HT1080 (cell line): Measurements from ENCODE around the gene PACSIN3. TPM values are rescaled to one million over a fixed set of nuclear protein-coding genes. Genes with fewer than 3 reads are reported as not detected.
A peak's percentile ranks its signal among the peaks of the same experiment; 100 is the strongest.
"Not testable (repeated sequence)": the region's sequence is repeated elsewhere in the genome, so short reads cannot be mapped to it uniquely, and the experiment has no call there.

Source experiments
- DNase-seq: peaks from one replicate; pipeline ENCODE4 v3.0.0-alpha.2; 2015; ENCODE audit warnings: low read depth
- total RNA-seq: library from RNA; depleted of rRNA; stranded (reverse); fragments of >200 nt; shearing (Covaris generic); gene quantifications from 2 replicates; pipeline ENCODE4 v1.2.3, GENCODE V29; 2014

PACSIN3 gene
- total RNA-seq, 1 experiment from 2014 or later = 57.4 TPM

DNA sequence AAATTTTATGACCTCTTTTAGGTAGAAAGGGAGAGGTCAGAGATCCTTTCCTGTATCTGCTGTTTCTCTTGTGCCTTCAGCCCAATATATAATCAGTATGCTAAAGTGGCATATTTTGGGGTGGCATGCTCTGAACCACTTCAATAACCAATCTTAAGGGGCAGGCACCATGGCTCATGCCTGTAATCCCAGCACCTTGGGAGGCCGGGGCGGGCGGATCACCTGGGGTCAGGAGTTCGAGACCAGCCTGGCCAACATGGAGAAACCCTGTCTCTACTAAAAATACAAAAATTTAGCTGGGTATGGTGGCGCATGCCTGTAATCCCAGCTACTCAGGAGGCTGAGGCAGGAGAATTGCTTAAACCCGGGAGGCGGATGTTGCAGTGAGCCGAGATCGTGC, 11.9 kb upstream of the PACSIN3 start:
- DNase-seq = not testable (repeated sequence)

DNA sequence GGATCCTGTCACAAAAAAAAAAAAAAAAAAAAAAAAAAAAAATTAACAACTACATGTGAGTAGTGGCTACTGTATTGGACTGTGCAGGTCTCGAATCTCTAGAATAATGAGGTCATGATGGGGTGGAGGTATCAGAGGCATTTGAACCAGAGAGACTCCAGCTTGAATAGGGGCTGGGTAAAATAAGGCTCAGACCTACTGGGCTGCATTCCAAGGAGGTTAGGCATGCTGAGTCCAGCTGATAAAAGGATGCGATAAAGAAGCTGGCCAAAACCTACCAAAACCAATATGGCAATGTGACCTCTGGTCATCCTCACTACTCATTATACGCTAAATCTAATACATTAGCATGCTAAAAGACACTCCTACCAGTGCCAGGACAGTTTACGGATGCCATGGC, 5.9 kb upstream of the PACSIN3 start:
- DNase-seq = no peak

DNA sequence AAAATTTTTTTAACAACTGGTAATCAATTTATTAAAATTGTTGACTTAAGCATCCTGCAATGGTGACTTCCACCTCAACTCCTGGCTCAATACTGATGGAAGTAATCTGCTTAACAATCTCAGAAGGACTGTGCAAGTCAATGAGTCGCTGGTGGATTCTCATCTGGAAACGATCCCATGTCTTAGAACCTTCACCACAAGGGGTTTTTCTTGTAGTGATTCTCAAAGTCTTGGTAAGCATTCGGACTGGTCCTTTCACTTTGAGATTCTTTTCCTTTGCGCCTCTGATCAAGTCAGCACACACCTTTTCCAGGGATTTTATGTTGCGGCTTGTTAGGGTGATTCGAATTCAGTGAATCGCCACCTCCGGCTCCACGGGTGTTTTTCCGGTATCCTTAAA, 4.9 kb upstream of the PACSIN3 start:
- peak; percentile 40 for DNase-seq

GRCh38 chr11:47189100-47189834, 3.0 kb upstream of the PACSIN3 start:
- DNase-seq = peak; percentile 64

DNA sequence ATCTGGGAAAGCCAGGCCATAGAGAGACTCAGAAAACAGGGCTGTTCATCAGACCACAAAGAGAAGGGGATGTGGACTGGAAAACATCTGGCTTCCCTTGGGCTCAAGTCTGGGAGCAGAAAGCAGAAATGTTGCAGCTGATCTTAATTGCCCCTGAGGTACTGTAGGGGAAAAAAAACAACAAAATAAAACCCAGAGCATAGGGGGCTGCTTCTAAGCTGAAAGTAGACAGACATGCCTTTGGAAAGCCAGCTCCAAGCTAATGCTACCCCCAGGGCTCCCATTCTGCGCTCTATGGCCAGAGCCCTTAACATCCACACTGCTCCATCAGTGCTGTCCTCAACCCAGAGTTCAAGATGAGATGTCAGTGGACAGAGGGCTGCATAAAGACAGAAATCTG, 2.0 kb upstream of the PACSIN3 start:
- no peak for DNase-seq

DNA sequence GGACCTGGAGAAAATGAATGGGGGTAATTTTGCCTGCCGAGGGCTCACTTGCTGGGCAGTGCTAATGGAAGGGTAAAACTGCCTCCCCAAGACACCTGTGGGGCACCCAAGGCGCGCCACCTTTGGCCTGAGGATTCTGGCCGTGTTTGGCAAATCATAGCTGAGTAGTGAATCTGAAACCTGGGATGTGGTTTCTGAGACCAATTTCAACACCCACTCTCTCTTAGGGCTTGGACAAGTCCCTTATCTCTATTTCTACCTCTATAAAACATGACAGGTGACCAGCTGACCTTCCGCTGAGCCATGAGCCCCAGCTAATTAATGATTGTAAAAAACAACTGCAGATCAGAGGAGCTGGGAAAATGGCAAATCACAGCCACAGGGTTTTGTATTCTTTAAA, 1.5 kb upstream of the PACSIN3 start:
- DNase-seq = no peak

- DNase-seq = no peak
Measured at GRCh38 chr11:47186700-47187695, 764 bp upstream of the PACSIN3 start.

DNA sequence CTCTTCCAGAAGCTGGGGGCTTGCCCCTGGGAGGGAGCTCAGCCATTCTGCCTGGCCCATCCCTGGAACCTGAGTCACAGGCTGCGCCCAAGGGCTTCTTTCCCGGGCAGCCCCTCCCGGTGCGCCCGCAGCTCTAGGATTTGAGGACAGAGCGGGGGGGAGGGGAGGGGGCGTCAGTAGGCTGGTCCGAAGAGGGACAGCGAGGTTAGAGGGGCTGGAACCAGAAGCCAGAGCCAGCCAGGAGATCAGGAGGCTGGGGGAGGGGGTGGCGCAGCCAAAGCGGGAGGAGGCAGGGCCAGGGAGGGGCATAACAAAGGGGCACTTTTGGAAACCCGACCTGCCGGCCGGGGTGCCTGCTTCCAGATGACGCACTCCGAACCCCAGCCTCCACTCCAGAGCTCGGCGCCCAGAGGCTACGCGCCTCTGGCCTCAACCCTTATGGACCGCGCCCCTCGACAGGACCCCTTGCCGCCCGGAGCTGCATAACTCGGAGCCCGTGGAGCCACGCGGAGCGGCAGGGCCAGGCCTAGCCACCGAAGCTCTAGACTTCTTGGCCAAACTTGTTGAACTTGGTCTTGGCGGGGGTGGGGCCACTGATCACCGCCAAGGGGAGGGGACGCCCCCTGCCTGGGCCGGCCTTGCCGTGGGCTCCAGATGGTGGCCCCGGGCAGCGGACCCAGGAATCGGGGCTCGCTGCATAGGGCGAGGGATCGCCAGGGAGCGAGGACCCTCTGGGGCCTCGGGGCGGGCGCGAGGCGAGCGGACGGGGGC, 744 bp downstream of the PACSIN3 start:
- DNase-seq = peak; percentile 60

DNA sequence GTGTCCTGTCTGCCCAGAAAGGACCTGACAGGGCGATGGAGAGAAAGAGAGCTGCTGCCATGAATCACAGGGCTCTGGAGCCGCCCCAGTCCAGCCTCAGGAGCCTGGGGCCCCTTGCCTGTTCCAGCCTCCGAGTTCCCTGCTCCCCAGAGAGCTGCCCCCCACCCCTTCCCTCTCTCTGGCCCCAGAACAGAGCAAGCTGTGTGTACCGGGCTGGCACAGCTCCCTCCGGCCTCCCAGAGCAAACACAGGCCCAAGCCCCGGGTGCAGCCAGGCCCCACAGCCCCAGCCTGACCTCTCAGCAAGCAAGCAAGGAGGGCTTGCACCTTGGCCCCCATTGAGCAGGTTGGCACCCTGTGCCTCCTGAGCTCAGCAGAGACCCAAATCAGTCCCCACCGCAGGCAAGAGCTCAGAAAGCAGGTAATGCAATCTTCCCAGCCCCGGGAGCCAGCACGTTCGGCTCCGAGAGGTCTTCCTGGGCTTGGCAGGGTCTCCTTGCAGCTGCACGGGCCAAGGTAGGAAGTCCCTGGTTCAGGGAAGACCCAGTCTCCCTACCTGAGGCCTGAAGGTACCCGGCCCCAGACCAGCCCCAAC, 1.4 kb downstream of the PACSIN3 start:
- no peak for DNase-seq

- DNase-seq = no peak
Measured at GRCh38 chr11:47183969-47184368, 2.3 kb downstream of the PACSIN3 start.

DNA sequence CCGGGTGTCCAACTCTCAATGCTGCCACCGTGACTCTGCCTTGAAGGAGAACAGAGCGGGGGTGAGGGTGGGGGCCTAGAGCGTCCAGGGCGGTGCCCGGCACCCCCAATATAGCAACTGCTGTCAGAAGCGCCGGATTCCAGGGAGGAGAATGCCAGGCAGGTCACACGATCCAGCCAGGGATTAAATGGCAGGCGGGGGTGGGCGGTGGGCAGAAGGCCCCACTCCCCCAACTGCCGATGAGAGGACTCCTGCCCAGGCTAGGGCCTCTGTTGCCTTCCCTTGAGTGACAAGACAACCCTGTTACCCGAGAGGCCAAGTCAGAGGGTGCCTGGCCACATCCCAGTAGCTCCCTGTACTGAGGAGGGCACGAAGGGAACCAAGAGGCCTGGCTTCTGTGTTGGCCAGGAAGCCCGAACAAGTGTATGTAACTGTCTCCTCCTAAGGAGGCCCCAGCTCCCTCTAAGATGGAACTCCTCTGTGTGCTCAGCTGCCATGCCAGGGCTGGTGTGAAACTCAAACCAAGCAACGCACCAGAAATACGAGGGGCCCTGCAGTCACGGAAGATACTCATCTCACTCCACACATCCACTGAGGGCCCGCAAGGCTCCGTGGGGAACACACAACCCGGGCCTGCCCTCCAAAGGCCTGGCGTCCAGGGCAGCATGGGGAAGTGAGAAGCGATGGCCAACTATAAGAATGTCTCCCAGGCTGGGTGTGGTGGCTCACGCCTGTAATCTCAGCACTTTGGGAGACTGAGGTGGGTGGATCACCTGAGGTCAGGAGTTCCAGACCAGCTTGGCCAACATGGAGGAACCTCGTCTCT, 3.0 kb downstream of the PACSIN3 start:
- DNase-seq = no peak

DNA sequence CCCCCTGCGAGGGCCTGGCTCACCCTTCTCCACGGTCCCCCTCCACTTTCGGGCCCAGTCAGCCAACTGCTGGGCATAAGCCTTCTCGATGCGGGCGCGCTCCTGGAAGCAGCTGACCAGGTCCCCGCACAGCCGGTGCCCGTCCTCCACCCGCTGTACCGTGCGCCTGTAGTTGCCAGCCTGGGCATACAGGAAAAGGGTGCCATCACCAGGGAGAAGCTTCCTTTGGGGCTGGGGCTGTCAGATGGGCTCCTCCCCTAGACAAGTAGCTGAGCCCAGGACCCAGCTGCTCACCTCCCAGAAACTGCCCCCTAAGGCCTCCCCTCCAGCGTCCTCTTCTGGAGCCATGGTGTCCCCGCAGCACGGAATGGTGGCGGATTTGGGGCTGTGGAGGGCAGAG, 3.9 kb downstream of the PACSIN3 start:
- no peak for DNase-seq

GRCh38 chr11:47181271-47181670, 5.0 kb downstream of the PACSIN3 start:
- no peak for DNase-seq

- DNase-seq = no peak
Measured at GRCh38 chr11:47180006-47180787, 6.0 kb downstream of the PACSIN3 start.

DNA sequence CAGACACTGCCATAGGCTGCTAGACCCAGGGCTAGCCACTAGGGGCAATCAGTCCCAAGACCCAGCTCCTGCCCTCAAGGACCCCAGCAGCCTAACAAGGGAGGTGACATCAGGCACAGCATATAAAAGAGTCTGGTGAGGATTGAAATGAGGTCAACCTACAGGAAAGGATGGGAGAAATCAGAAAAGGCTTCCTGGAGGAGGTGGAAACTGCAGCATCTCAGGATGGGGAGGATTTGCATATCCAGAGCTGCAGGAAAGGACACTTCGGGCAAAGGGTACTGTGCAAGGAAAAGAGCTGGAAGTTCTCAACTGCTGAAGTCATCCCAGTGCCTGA, 6.6 kb downstream of the PACSIN3 start:
- DNase-seq = peak; percentile 42

DNA sequence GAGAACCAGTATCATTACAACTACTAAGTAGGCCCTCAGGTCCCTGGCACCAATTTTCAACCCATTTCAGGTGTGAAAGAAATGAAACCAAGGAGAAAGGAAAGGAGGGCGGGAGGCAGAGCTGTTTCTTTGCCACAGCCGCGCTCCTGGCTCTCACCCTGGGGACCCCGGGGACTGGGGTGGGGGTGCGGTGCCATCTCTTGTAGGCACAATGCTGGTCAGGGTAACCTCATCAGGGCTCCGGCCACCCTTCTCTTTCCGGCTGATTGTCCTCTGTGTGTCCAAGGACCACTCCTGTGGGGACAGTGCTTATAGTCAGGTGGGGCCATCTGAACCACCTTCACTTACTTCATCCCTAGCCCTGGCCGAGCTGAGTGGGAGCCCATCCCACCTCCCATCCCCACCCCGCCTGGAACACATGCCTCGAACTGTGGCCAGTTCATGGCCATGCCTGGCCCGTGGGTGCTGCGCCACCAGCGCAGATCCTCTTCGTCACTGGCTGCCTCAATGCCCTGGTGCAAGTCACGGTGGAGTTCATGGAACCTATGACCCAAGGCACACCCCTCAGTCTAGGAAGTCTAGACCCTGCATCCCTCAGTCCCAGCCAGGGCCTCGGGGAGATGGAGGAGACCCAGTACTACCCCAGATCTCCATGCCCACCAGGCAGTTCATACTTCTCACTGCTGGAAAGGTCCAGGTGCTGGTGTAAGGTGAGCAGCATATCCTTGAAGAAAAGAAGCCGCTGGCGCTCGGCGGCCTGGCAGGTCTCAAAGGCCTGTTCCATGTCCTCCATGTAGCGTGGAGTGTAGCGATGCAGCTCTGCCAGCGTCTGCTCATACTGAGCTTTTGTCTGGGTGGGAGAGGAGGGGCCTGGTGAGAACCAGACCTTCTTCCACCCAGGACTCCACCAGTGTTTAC, 7.2 kb downstream of the PACSIN3 start:
- DNase-seq = no peak

- no peak for DNase-seq
Measured at GRCh38 chr11:47178316-47178715, 7.9 kb downstream of the PACSIN3 start.

- no peak for DNase-seq
Measured at GRCh38 chr11:47177846-47178245, 8.4 kb downstream of the PACSIN3 start.
